ENCODE measurements around the gene TSSK2.
A peak's percentile ranks its signal among the peaks of the same experiment; 100 is the strongest.
"Not testable (repeated sequence)": the region's sequence is repeated elsewhere in the genome, so short reads cannot be mapped to it uniquely, and the experiment has no call there.

The TSSK2 gene

GRCh38 chr22:19130959-19131684, at the start of gene TSSK2:
TSSK2 (plus strand) TSS chr22:19131308; CDS start chr22:19131400, 92 bp downstream.
- no peak for DNase-seq

DNA sequence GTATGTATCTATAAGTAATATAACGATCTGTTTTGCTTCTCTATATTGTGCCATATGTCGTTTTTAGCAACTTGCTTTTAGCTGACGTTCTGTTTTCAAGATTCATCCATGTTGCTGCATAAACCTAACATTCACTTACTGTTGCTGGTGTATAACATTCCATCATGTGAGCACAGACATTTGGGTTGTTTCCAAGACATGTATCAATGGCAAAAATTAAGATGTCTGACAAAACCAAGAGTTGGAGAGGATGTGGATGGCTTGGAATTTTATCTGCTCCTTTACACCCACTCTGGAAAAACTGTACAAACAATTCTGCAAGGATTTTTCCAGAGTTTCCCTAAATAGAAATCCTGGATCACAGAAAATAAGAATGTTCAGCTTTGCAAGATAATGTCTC, 49.8 kb upstream of the TSSK2 start:
- DNase-seq: no peak

DNA sequence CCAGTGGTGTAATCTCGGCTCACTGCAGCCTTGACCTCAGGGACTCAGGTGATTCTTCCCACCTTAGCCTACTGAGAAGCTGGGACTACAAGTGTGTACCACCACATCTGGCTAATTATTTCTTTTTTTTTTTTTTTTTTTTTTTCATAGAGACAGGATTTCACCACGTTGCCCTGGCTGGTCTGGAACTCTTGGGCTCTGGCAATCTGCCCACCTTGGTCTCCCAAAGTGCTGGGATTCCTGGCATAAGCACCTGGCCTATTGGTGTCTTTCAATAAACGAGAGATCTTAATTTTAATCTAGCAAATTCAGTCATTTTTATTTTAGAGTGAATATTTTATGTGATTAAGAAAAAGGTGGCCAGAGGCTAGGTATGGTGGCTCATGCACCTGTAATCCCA, 49.0 kb upstream of the TSSK2 start:
- DNase-seq: no peak

DNA sequence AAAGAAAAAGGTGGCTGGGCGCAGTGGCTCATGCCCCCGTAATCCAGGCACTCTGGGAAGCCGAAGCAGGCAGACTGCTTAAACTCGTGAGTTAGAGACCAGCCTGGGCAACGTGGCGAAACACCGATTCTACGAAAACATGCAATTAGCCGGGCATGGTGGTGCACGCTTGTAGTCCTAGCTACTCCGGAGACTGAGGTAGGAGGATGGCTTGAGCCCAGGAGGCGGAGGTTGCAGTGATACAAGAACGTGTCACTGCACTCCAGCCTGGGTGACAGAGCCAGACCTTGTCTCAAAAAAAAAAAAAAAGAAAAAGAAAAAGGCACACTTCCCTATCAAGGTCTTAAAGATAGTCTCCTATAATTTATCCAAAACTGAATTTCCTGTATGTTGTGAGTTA, 48.3 kb upstream of the TSSK2 start:
- DNase-seq: no peak

- not testable (repeated sequence) for DNase-seq
Observed at GRCh38 chr22:19084126-19084525, 47.0 kb upstream of the TSSK2 start.

GRCh38 chr22:19084586-19084985, 46.5 kb upstream of the TSSK2 start:
- not testable (repeated sequence) for DNase-seq

DNA sequence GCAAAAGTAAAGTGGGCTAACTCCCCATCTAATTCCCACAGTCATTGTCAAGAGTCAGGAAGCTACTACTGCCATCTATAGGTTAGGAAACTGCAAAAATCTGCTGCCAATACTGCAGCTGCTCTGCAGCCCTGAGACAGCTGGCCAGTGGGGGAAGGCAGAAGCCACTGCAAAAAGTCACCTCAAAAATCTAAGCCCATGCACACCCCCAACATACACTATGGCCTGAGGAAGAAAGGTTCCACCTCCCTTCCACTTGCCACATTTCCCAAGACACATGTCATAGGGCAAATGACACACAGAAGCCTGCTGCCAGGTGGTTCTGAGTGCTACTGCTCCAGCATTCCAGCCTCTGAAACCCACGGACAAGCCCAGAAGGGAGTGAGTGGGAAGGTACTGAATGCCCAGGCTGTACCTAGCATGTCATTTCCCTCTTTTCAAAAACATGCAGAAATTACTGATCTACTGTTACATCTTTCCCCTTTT, 45.8 kb upstream of the TSSK2 start:
- peak; percentile 55 for DNase-seq

DNA sequence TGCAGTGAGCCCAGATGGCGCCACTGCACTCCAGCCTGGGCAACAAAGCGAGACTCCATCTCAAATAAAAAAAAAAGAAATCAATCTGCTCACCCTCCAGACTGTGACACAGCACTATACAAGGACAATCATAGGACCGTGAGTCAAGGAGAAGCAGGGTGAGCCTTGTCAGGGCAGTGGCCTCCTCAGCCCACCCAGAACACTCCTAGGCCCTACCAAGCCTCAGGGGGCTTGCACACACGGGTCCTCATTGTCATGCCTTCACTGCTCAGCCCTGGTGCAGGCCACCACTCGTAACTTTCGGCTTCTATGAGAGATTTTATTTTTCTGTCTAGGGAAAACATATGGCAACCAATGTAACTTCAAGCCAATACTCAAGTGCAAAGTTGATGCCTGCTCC, 44.7 kb upstream of the TSSK2 start:
- no peak for DNase-seq

- no peak for DNase-seq
Observed at GRCh38 chr22:19086896-19087295, 44.2 kb upstream of the TSSK2 start.

- DNase-seq: no peak
Observed at GRCh38 chr22:19088866-19089595, 42.1 kb upstream of the TSSK2 start.

- DNase-seq: no peak
Observed at GRCh38 chr22:19090183-19090582, 40.9 kb upstream of the TSSK2 start.

DNA sequence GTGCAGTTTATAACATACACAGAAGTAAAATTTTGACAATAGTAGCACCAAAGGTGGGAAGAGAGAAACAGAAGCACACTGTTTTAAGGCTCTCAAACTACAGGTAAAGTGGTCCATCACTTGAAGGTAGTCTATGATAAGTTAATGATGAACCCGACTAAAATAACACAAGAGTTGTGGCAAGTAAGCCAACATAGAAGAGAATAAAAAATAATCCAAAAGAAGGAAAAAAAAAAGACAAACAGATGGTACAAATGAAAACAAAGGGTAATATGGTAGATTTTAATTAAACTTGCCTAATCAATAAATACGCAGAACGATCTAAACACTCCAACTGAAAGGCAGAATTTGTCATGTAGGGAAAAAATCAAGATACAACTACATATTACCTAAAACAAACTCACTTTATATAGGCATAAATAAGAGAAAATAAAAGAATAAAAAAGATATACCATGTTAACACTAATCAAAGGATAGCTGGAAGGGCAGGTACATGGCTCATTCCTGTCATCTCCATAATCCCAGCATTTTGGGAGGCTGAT, 40.5 kb upstream of the TSSK2 start:
- no peak for DNase-seq

DNA sequence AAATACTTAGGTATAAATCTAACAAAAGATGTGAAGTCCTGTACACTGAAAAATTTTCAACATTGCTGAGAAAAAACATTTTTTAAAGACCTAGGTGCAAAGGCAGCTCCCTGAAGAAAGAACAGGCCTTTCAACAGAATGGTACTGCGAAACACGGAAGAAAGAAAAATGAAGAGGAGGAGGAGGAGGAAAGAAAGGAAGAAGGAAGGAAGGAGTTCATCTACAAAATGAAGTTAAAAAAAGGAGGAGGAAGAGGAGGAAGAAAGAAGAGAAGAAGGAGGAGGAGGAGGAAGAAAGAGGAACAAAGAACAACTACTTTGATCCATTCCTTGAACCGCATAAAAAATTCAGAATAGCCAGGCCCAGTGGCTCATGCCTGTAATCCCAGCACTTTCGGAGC, 38.4 kb upstream of the TSSK2 start:
- DNase-seq: no peak

DNA sequence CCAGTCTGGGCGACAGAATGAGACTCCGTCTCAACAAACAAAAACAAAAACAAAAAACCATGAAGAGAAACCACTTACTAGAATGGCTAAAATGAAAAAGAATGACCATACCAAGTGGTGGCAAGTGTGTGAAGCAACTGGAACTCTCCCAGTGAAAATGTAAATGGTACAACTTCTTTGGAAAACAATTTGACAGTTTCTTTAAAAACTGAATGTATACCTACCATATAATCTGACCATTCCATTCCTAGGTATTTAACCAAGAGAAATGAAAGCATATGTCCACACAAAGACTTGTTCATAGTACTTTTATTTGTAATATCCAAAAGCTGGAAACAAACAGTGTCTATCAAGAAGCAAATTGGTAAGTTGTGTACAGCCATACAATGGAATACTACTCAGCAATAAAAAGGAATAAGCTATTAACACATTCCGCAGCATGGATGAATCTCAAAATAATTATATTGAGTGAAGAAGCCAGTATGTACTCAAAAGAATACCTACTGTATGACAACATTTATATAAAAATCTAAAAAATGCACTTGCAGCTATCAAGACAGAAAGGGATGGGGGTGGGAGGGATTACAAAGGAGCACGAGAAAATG, 36.6 kb upstream of the TSSK2 start:
- DNase-seq: no peak

DNA sequence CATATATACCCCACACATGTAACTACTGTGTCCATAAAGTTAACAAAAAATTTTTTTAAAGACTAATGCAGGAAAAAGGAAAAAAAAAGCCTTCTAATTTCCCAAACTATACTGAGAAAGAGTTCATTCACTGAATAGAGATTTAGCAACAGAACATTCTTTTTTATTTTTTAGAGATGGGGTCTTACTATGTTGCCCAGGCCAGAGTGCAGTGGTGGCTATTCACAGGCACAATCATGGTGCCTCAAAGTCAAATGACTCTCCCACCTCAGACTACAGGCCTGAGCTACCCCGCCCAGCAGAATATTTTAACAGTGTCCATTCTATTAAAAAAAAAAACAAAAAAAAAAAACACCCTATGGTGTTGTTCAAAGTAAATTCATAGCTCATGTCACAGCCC, 34.6 kb upstream of the TSSK2 start:
- DNase-seq: no peak

DNA sequence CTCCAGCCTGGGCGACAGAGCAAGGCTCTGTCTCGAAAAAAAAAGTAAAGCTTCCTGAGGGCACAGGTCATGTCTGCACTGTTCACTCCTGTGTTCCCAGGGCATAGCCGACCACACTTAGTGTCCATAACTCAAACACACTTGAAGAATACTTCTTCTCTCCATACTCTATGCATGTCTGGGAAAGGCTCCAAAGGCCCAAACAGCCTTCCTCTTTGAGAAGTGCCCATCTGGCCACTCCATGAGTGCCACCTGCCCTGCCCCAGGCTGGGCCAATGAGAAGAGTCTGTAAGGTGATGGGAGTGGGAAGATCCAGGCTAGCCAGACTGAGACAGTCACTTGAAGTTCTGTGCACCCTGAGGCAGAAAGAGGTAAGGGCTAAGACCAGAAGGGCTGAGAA, 33.6 kb upstream of the TSSK2 start:
- DNase-seq: no peak

GRCh38 chr22:19098157-19098556, 33.0 kb upstream of the TSSK2 start:
- no peak for DNase-seq

DNA sequence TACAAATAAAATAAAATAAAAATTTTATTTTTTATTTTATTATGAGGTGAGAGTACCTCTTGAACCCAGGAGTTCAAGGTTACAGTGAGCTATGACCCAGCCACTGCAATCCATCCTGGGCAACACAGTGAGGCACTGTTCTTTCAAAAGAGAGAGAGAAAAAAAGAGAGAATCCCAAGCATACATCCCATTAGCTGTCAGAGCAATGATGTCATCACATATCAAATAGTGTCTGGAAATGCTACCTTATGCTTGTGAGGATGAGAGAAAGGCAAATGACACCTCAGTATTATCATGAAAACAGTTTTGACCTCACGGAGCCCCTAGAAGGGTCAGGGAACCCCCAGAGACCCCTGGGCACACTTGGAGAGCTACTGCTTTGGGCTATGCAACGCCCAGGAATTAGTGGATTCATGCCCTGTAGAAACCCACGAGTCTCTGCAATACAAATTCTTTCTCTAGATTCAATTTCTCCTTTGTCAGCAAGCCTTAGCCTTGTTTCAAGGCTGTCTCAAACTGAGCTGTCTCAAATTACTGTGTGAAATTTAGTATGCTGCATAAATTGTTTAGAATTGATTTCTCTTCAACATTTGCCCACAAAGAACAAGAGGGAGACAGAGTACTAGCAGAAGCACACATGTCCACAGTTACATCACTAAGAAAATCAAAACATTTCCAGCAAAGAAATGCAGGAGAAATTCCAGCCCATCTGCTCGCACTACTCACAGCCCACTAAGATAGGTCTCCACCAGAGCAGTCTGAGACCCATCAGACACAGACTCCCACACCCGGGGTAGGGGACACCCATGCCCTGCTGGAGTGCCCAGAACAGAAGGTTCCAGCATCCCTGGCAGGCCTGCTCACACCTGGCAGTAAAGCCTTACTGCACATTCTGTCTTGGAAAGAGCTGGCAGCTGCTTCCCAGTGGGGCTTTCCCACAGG, 27.0 kb upstream of the TSSK2 start:
- no peak for DNase-seq

DNA sequence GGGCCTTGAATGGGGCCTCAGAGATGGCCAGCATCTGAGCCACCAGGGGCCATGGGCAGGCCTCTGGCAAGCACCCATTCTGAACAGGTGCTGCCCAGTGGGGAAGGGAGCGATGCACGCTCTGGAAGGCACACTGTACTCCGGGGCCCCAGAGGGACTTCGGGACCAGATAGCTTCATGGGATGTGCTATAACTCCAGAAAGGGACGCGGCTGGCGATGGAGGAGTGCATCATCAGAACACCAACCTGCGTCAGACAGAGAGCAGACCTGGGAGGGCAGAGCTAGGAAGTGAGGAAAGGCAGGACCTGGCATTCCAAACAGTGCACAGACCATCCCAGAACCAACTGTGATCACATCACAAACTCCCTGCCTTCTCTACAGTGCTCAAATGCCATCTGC, 25.7 kb upstream of the TSSK2 start:
- no peak for DNase-seq

DNA sequence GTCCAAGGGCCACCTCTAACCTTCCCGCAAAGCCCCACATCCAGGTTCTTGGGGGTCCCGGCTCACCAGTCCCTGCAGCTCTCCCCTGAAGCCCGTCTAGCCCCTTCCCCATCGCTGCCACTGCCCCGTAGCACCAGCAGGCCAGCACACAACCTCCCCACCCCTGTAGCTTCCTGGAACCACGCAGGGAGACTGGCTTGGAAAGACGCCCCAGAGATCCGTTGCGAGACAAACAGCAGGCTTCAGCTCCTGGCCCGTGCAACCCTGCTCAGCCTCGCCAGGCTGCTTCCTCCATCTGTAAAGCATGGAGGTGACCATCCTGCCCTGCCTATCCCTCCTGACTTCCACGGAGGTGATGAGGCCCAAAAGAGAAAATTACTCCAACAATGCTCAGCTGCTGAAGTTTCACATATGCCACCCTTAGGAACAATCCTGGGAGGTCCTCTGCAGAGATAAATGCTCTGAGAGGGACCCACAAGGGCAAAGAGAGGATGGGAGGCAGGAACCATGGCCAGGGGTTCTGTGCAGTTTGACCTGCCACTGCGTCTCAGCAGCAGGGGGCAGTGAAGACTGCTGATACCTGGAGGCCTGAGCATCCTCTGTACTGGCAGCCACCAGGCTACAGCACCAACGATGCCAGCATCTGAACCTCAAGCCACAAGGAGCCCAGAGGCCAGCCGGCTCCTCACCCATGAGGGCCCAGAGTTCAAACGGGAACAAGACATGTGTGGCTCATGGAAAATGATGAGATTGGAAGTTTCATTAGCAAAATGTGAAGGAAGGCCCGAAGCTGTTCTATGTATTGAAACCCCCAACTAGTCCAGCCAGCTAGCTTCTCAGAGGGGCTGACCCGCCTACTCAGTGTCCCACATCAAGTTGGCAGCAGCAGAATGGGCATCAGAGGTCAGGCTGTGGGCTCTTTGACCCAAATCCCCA, 25.0 kb upstream of the TSSK2 start:
- DNase-seq: peak; percentile 63
